Muscle of leg (tissue), 11 donors: ENCODE measurements around the gene DNAJB2. TPM values are rescaled to one million over a fixed set of nuclear protein-coding genes. Genes with fewer than 3 reads are reported as not detected.

Experiments used
- DNase-seq: peaks from one replicate; pipeline ENCODE4 v3.0.0; 2013
- H3K27ac ChIP-seq: one replicate; pipeline ENCODE4 v1.5.1; 2013; ENCODE audit warnings: mild to moderate bottlenecking, low read length, control low read depth
- H3K27me3 ChIP-seq: one replicate; pipeline ENCODE4 v1.6.1; 2013; ENCODE audit warnings: low read length; ENCODE audit not compliant: control insufficient read depth, insufficient read depth
- H3K36me3 ChIP-seq: one replicate; pipeline ENCODE4 v1.6.1; 2013; ENCODE audit warnings: low read length; ENCODE audit not compliant: control insufficient read depth, insufficient read depth
- H3K4me1 ChIP-seq: one replicate; pipeline ENCODE4 v1.6.1; 2013; ENCODE audit warnings: low read length; ENCODE audit not compliant: control insufficient read depth, insufficient read depth
- H3K4me3 ChIP-seq: one replicate; pipeline ENCODE4 v1.5.1; 2013; ENCODE audit warnings: low read length, control low read depth
- H3K9me3 ChIP-seq: replicated peaks from 2 replicates; pipeline ENCODE4 v1.6.1; 2013; ENCODE audit warnings: low read depth, low read length; ENCODE audit not compliant: control insufficient read depth
- WGBS: methylation state at CpG from one replicate; pipeline ENCODE4 v1.1.5; 2013; ENCODE audit warnings: missing lambda C conversion rate; ENCODE audit not compliant: insufficient coverage; 5-methylcytosine and 5-hydroxymethylcytosine counted together
- polyA plus RNA-seq, 8 donors: library from polyadenylated mRNA; unstranded; fragments of 120-200 nt; gene quantifications; one replicate each; pipeline versions ENCODE4 v1.2.1 to v1.2.3, GENCODE V29; 2013; ENCODE audit warnings: inconsistent platforms in 1 of 8, low replicate concordance in 1 of 8; ENCODE audit not compliant: insufficient read length in 8 of 8, insufficient read depth in 1 of 8
- total RNA-seq: library from RNA; stranded (reverse); fragments of 120-200 nt; gene quantifications from one replicate; pipeline ENCODE4 v1.2.4, GENCODE V29; 2013

Gene DNAJB2
- total and polyA plus RNA-seq, 9 donors: 52.6 to 93.2 (median 83.1) TPM

DNA sequence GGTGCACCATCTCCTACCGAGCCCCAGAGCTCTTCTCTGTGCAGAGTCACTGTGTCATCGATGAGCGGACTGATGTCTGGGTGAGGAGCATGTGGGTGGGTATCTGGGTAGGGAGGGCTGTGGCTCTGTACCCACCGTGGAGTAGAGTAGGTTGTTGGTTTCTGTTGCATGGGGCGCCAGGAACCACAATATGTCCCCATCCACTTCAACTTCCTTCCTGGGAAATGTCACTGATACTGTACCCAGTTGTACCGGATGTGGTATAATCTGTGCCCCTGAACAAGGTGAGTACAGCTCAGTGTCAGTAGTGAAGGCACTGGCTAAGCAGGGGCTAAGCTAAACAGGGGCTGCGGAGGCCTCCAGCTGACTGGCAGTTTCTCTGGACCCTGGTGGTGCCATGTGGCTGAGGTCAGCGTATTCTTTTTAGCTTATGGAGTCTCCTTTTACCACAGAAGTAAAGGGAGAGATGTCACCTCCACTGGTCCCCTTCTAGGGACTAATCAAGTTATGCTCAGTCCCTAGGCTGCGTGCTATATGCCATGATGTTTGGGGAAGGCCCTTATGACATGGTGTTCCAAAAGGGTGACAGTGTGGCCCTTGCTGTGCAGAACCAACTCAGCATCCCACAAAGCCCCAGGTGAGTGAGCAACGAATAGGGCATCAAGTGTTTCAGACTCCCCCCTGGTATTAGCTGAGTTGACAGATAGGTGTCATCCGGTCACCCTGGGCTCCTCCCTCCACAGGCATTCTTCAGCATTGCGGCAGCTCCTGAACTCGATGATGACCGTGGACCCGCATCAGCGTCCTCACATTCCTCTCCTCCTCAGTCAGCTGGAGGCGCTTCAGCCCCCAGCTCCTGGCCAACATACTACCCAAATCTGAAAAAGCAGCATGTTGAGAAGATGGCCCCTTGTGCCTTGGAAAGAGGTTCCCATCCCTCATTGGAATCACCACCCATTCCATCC is 31.2 kb upstream of the DNAJB2 start:
- DNase-seq: no peak
- H3K36me3 ChIP-seq: peaks cover 29% of the 10 kb centered on the region
- H3K9me3 ChIP-seq: no peaks in the 10 kb centered on the region
- peaks cover 47% of the 10 kb centered on the region for H3K4me1 ChIP-seq
- peaks cover 16% of the 10 kb centered on the region for H3K27me3 ChIP-seq
- 78% methylated on average over 8 of the region's 17 CpGs for WGBS
- no peak overlapping the region for H3K27ac ChIP-seq
- no peak overlapping the region for H3K4me3 ChIP-seq

GRCh38 chr2:219248845-219249202 is 30.3 kb upstream of the DNAJB2 start:
- 70% methylated on average over 2 of the region's 2 CpGs for WGBS
- no peak for DNase-seq

GRCh38 chr2:219249203-219249980 is 29.8 kb upstream of the DNAJB2 start:
- Histone ChIP-seq H3K4me1 (peaks cover 60% of the 10 kb centered on the region), H3K27me3 (peaks cover 30% of the 10 kb centered on the region), H3K9me3 (no peaks in the 10 kb centered on the region), H3K36me3 (peaks cover 29% of the 10 kb centered on the region), H3K27ac (peak overlapping the region; percentile 72), H3K4me3 (no peak overlapping the region)
- 39% methylated on average over 5 of the region's 7 CpGs for WGBS
- DNase-seq: peak; percentile 53

More at GRCh38 chr2:219248845-219249202, 30.3 kb upstream of the DNAJB2 start:
- Histone ChIP-seq H3K4me1 (peaks cover 55% of the 10 kb centered on the region), H3K27ac (no peak overlapping the region), H3K9me3 (no peaks in the 10 kb centered on the region), H3K27me3 (peaks cover 24% of the 10 kb centered on the region), H3K36me3 (peaks cover 29% of the 10 kb centered on the region), H3K4me3 (no peak overlapping the region)

DNA sequence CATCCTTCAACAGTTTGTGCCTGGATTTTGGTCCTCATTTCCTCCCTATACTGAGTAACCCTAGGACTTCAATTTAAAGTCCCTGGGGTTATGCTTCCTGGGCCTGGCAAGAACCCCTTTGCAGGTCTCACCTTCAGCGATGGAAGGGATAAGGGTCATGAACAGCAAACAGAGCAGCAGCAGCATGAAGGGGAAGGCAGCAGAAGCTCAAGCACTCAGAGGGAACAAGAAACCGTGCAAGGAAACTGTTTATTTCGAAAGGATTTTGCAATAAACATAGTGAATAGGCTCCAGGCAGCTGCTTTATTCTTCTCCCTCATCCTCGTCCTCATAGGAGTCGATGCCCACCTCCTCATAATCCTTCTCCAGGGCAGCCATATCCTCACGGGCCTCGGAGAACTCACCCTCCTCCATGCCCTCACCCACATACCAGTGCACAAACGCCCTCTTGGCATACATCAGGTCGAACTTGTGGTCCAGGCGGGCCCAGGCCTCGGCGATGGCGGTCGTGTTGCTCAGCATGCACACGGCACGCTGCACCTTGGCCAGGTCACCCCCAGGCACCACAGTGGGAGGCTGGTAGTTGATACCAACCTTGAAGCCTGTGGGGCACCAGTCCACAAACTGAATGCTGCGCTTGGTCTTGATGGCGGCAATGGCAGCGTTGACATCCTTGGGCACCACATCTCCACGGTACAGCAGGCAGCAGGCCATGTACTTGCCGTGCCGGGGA is 29.0 kb upstream of the DNAJB2 start:
- no peak overlapping the region for H3K27ac ChIP-seq
- H3K9me3 ChIP-seq: no peaks in the 10 kb centered on the region
- 86% methylated on average over 20 of the region's 22 CpGs for WGBS
- H3K4me1 ChIP-seq: peaks cover 58% of the 10 kb centered on the region
- H3K36me3 ChIP-seq: peaks cover 29% of the 10 kb centered on the region
- DNase-seq: no peak
- no peak overlapping the region for H3K4me3 ChIP-seq
- peaks cover 38% of the 10 kb centered on the region for H3K27me3 ChIP-seq

DNA sequence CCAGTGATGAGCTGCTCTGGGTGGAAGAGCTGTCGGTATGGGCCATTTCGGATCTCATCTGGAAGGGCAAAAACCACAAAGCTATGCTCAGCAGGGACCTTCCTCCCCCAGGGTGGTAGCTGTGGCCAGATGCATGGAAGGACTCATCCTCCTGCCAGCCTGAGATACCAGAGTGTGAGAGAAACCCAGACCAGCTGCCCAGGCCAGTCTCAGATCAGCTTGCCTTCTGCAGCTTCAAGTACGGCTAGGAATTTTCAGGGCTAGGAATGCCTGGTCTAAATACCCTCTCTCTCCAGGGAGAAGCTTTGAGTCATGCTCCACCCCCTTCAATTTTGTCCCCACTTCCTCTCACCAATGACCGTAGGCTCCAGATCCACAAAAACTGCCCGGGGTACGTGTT is 27.5 kb upstream of the DNAJB2 start:
- Histone ChIP-seq H3K27ac (peak overlapping the region; percentile 84), H3K9me3 (no peaks in the 10 kb centered on the region), H3K27me3 (peaks cover 48% of the 10 kb centered on the region), H3K4me1 (peaks cover 48% of the 10 kb centered on the region), H3K4me3 (no peak overlapping the region), H3K36me3 (peaks cover 29% of the 10 kb centered on the region)
- no peak for DNase-seq
- WGBS: 85% methylated on average over 2 of the region's 6 CpGs

DNA sequence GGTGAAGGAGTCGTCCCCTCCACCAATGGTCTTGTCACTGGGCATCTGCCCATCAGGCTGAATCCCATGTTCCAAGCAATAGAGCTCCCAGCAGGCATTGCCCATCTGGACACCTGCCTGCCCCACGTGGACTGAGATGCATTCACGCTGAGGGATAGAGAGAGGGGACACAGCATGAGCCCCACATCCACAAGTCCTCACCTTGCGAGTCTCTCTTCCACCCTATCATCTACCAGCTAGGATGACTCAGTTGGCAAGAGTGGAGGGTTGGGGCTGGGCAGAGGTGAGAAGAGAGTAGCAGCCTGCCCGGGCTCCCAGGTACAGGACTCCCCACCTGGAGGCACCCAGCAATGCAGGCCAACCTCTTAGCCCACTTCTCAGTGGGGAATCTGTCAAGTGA is 27.1 kb upstream of the DNAJB2 start:
- Histone ChIP-seq H3K4me3 (peak overlapping the region; percentile 60), H3K4me1 (peaks cover 48% of the 10 kb centered on the region), H3K9me3 (no peaks in the 10 kb centered on the region), H3K27ac (peak overlapping the region; percentile 84), H3K27me3 (peaks cover 52% of the 10 kb centered on the region), H3K36me3 (peaks cover 29% of the 10 kb centered on the region)
- WGBS: 20% methylated on average over 1 of the region's 5 CpGs
- no peak for DNase-seq

DNA sequence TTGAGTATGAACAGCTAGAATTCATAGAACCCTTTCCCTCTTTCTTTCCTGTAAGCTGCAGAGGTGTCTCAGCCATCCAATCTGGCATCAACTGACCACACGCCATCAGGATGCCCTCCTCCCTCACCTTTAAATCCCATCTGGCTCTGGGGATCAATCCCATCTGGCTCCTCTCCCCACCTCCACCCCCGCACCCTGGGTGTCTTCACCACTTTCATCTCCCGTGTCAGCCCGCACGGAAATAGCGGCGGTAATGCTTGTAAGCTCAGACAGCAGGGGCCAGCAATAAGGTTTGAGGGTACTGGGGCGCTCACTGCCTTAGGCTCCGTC is 26.6 kb upstream of the DNAJB2 start:
- Histone ChIP-seq H3K36me3 (peaks cover 26% of the 10 kb centered on the region), H3K9me3 (no peaks in the 10 kb centered on the region), H3K4me1 (peaks cover 48% of the 10 kb centered on the region), H3K27me3 (peaks cover 53% of the 10 kb centered on the region), H3K27ac (peak overlapping the region; percentile 84), H3K4me3 (peak overlapping the region; percentile 60)
- WGBS: 9% methylated on average over 5 of the region's 9 CpGs
- no peak for DNase-seq

GRCh38 chr2:219252900-219253752 is 26.0 kb upstream of the DNAJB2 start, which contains the start of gene TUBA4B:
Gene TUBA4B (plus strand): TSS chr2:219253243. CDS start chr2:219253408, 165 bp downstream.
- peak within 1 kb of the TSS; percentile 60 for H3K4me3 ChIP-seq
- H3K36me3 ChIP-seq: peaks cover 20% of the 10 kb centered on the region
- H3K4me1 ChIP-seq: peaks cover 48% of the 10 kb centered on the region
- under 1% methylated on average over 28 of the region's 49 CpGs for WGBS
- peaks cover 56% of the 10 kb centered on the region for H3K27me3 ChIP-seq
- H3K27ac ChIP-seq: peak within 1 kb of the TSS; percentile 84
- DNase-seq: peak; percentile 62
- H3K9me3 ChIP-seq: no peaks in the 10 kb centered on the region
